Upper lobe of left lung (tissue), 4 donors: ENCODE results near the gene HPD.

Experiments
- POLR2A ChIP-seq, 4 donors: fragments of 450-650 bp; IDR thresholded peaks; one replicate each; pipeline ENCODE4 v1.5.1; 2016 to 2017; ENCODE audit warnings: antibody characterized with exemption in 4 of 4, mild to moderate bottlenecking in 2 of 4
- POLR2AphosphoS5 ChIP-seq, 2 donors: sonication (generic); formaldehyde crosslinking; IDR thresholded peaks; one replicate each; pipeline ENCODE4 v1.5.1; 2017; ENCODE audit warnings: antibody characterized with exemption in 2 of 2

DNA sequence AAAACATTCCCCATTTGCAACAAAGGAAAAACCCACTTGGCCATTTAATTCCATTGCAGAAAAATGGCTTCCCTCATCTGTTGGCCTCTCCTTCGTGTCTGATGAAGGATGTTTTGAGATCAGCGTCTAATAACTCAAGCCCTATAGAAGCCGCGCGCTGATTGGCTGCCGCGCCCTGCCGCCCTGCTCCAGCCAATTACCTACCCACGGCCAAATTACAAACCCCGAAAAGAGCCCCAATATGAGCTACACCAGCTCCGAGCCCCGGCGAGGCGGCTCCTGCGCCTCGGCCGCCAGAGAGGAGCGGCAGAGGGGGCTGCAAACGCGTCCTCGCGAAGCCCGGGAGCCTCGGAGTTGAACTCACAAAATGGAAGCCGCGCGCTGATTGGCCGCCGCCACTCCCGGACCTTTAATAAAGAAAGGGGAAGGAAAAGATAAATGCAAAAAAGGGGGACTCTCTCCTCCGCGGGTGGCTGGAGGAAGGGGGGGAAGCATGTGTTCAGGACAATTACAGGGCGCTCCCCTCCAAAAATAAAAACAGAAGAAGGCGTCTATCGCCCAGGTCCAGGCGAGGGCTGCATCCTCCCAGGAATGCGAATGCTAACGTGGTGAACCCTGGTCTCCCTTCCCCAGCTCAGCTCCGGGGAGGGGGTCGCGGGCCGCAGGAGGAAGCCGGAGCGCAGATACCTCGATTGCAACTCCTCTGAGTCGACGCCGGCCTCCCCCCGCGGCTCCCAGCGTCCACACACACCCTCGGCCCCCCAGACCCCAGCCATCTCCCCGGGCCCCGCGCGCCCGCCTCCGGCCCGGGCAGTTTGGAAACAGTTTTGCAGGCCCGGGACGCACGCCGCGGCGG is 55.6 kb downstream of the HPD start:
- TF ChIP-seq POLR2AphosphoS5 (IDR thresholded peaks at IDR 0.05): peak; percentile 93 to 96
- peak; percentile 79 to 99 (median 86) for TF ChIP-seq POLR2A (IDR thresholded peaks at IDR 0.05)
